PFSK-1 (cell line): ENCODE results near the gene KLRF1.

ENCODE experiments used
- POLR2AphosphoS5 ChIP-seq: IDR thresholded peaks from 2 replicates; pipeline ENCODE4 v1.6.1; 2012; ENCODE audit warnings: low read depth, mild to moderate bottlenecking, control low read depth, low read length, moderate library complexity
- SIN3A ChIP-seq: IDR thresholded peaks from 2 replicates; pipeline ENCODE4 v1.6.1; 2012; ENCODE audit warnings: mild to moderate bottlenecking, low read length, moderate library complexity, borderline replicate concordance; ENCODE audit not compliant: insufficient read depth
- TAF1 ChIP-seq: IDR thresholded peaks from 2 replicates; pipeline ENCODE4 v1.6.1; 2012; ENCODE audit warnings: low read length, control low read depth, borderline replicate concordance; ENCODE audit not compliant: insufficient read depth
- TF ChIP-seq, protein P1 (sequence below), 2 experiments: IDR thresholded peaks; 2 replicates each; pipeline versions ENCODE4 v1.6.1 to v1.8.0; 2011 to 2012; ENCODE audit warnings: low read depth in 2 of 2, low read length in 2 of 2, control low read depth in 1 of 2, inconsistent platforms in 1 of 2, mild to moderate bottlenecking in 1 of 2, moderate library complexity in 1 of 2; ENCODE audit not compliant: insufficient read depth in 1 of 2

DNA sequence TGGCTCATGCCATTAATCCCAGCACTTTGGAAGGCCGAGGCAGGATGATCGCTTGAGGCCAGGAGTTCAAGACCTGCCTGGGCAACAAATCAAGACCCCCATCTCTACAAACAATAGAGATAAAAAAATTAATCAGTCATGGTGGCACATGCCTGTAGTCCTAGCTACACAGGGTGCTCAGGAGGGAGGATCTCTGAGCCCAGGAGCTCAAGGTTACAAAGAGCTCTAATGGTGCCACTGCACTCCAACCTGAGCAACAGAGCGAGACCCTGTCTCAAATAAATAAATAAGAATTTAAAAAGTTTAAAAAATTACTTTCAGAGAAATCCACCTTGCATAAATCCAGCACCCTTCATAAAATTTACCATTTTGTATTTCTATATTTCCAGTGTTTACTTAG is 2.2 kb downstream of the KLRF1 start:
- TF ChIP-seq, protein P1, sequence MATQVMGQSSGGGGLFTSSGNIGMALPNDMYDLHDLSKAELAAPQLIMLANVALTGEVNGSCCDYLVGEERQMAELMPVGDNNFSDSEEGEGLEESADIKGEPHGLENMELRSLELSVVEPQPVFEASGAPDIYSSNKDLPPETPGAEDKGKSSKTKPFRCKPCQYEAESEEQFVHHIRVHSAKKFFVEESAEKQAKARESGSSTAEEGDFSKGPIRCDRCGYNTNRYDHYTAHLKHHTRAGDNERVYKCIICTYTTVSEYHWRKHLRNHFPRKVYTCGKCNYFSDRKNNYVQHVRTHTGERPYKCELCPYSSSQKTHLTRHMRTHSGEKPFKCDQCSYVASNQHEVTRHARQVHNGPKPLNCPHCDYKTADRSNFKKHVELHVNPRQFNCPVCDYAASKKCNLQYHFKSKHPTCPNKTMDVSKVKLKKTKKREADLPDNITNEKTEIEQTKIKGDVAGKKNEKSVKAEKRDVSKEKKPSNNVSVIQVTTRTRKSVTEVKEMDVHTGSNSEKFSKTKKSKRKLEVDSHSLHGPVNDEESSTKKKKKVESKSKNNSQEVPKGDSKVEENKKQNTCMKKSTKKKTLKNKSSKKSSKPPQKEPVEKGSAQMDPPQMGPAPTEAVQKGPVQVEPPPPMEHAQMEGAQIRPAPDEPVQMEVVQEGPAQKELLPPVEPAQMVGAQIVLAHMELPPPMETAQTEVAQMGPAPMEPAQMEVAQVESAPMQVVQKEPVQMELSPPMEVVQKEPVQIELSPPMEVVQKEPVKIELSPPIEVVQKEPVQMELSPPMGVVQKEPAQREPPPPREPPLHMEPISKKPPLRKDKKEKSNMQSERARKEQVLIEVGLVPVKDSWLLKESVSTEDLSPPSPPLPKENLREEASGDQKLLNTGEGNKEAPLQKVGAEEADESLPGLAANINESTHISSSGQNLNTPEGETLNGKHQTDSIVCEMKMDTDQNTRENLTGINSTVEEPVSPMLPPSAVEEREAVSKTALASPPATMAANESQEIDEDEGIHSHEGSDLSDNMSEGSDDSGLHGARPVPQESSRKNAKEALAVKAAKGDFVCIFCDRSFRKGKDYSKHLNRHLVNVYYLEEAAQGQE (IDR thresholded peaks at IDR 0.05; ENCODE audit: insufficient read depth in 1 of 2, low read depth in 2 of 2, low read length in 2 of 2) = no peak
- TF ChIP-seq SIN3A = no peak
- TF ChIP-seq POLR2AphosphoS5 = no peak
- no peak for TF ChIP-seq TAF1
